HEK293 (cell line): ENCODE results near the gene RYR2.

ENCODE experiments used
- CTCF ChIP-seq: fragments of 450-650 bp; formaldehyde crosslinking; IDR thresholded peaks from 2 replicates; pipeline ENCODE4 v1.5.1; 2016; ENCODE audit warnings: missing biosample characterization, missing genetic modification characterization
- YY1 ChIP-seq: fragments of 450-650 bp; formaldehyde crosslinking; IDR thresholded peaks from 2 replicates; pipeline ENCODE4 v1.5.1; 2018; ENCODE audit warnings: missing biosample characterization, missing genetic modification characterization
- ZFP37 ChIP-seq: fragments of 450-650 bp; formaldehyde crosslinking; IDR thresholded peaks from 2 replicates; pipeline ENCODE4 v1.5.1; 2016; ENCODE audit warnings: missing biosample characterization, missing genetic modification characterization
- ZNF24 ChIP-seq: fragments of 450-650 bp; formaldehyde crosslinking; IDR thresholded peaks from 2 replicates; pipeline ENCODE4 v1.5.1; 2016; ENCODE audit warnings: missing biosample characterization, missing genetic modification characterization
- ZNF404 ChIP-seq: fragments of 450-650 bp; formaldehyde crosslinking; IDR thresholded peaks from 2 replicates; pipeline ENCODE4 v1.5.1; 2017; ENCODE audit warnings: missing biosample characterization, missing genetic modification characterization
- ZNF747 ChIP-seq: fragments of 450-650 bp; formaldehyde crosslinking; IDR thresholded peaks from 2 replicates; pipeline ENCODE4 v1.5.1; 2016; ENCODE audit warnings: missing biosample characterization, missing genetic modification characterization

DNA sequence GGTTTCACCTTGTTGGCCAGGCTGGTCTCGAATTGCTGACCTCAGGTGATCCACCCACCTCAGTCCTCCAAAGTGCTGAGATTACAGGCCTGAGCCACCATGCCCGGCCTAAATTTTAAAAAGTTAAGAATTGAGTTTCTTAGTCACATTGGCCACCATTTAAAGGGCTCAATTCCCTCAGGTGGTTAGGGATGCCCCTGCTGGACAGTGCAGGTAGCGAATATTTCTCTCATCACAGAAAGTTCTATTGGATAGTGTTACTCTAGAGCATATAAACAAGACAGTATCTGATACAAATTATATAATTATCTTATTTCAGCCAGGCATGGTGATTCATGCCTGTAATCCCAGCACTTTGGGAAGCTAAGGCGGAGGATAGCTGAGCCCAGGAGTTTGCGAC, 528.5 kb downstream of the RYR2 start:
- no peak for TF ChIP-seq ZNF747 (tag by site-specific recombination)
- TF ChIP-seq YY1 (tag by site-specific recombination), result no peak
- TF ChIP-seq CTCF (tag by site-specific recombination), result no peak
- TF ChIP-seq ZNF24 (tag by site-specific recombination), result no peak
- no peak for TF ChIP-seq ZNF404 (tag by site-specific recombination)
- no peak for TF ChIP-seq ZFP37 (tag by site-specific recombination)
